Measurements from ENCODE around the gene STIM1.
"Not testable (repeated sequence)": the region's sequence is repeated elsewhere in the genome, so short reads cannot be mapped to it uniquely, and the experiment has no call there.

Gene STIM1

GRCh38 chr11:3856856-3857553, 1.5 kb downstream of the STIM1 start:
- DNase-seq, result no peak

GRCh38 chr11:3857628-3858027, 2.2 kb downstream of the STIM1 start:
- no peak for DNase-seq

- DNase-seq, result peak; percentile 81
Measured at GRCh38 chr11:3859373-3859881, 4.0 kb downstream of the STIM1 start.

GRCh38 chr11:3860375-3860774, 4.9 kb downstream of the STIM1 start:
- no peak for DNase-seq

GRCh38 chr11:3860898-3861393, 5.5 kb downstream of the STIM1 start:
- DNase-seq, result not testable (repeated sequence)

GRCh38 chr11:3861683-3862082, 6.2 kb downstream of the STIM1 start:
- no peak for DNase-seq

- peak; percentile 26 for DNase-seq
Measured at GRCh38 chr11:3865388-3866193, 10.1 kb downstream of the STIM1 start.

GRCh38 chr11:3866206-3866605, 10.7 kb downstream of the STIM1 start:
- peak; percentile 41 for DNase-seq

GRCh38 chr11:3866836-3867208, 11.4 kb downstream of the STIM1 start:
- no peak for DNase-seq

- peak; percentile 68 for DNase-seq
Measured at GRCh38 chr11:3867209-3868091, 12.0 kb downstream of the STIM1 start.

GRCh38 chr11:3873712-3874349, 18.4 kb downstream of the STIM1 start:
- no peak for DNase-seq

- no peak for DNase-seq
Measured at GRCh38 chr11:3876613-3877012, 21.1 kb downstream of the STIM1 start.

GRCh38 chr11:3877364-3878257, 22.1 kb downstream of the STIM1 start:
- DNase-seq, result no peak

- DNase-seq, result no peak
Measured at GRCh38 chr11:3878258-3878584, 22.8 kb downstream of the STIM1 start.

- DNase-seq, result no peak
Measured at GRCh38 chr11:3879216-3879966, 23.9 kb downstream of the STIM1 start.

GRCh38 chr11:3879967-3880542, 24.6 kb downstream of the STIM1 start:
- no peak for DNase-seq

- DNase-seq, result no peak
Measured at GRCh38 chr11:3880724-3881123, 25.3 kb downstream of the STIM1 start.

GRCh38 chr11:3882655-3883054, 27.2 kb downstream of the STIM1 start:
- DNase-seq, result no peak

GRCh38 chr11:3885855-3886254, 30.4 kb downstream of the STIM1 start:
- no peak for DNase-seq

GRCh38 chr11:3886985-3887384, 31.5 kb downstream of the STIM1 start:
- DNase-seq, result no peak

Data from RPMI8226 (cell line).